Activated CD4-positive, alpha-beta T cell treated with anti-CD3 and anti-CD28 coated beads for 24 hours (primary cell): Measurements from ENCODE around the gene PPM1E.
"Not testable (repeated sequence)": the region's sequence is repeated elsewhere in the genome, so short reads cannot be mapped to it uniquely, and the experiment has no call there.

Experiments
- DNase-seq, 2 donors: peaks; one replicate each; pipeline ENCODE4 v3.0.0-alpha.2; 2020; ENCODE audit warnings: low read depth in 2 of 2

Gene PPM1E

DNA sequence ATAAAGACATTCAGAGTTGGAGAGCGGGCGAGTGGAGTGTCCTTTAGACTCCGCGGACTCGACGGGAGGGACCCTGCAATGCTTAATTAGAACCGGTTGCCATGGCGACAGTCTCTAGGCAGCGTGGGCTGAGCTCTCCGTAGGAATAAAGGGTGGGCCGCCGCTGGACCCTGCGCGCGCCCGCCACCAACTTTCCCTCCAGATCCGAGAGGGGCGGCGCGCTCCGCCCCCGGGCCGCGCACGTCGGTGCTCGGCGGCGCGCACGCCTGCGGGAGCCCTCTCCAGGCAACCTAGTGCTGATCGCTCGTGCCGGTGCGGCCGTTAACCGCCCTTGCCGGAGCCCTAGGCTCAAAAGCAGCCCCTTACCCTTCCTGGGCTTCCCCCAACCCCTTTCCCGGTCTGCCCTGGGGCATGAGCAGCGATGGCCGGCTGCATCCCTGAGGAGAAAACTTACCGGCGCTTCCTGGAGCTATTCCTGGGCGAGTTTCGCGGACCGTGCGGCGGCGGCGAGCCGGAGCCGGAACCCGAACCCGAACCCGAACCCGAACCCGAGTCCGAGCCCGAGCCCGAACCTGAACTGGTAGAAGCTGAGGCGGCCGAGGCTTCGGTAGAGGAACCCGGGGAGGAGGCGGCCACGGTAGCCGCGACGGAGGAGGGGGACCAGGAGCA, at the start of gene PPM1E:
PPM1E (plus strand) TSS at position 278 of the 669 bp plus-strand sequence.
- DNase-seq = peak; percentile 7 to 31

DNA sequence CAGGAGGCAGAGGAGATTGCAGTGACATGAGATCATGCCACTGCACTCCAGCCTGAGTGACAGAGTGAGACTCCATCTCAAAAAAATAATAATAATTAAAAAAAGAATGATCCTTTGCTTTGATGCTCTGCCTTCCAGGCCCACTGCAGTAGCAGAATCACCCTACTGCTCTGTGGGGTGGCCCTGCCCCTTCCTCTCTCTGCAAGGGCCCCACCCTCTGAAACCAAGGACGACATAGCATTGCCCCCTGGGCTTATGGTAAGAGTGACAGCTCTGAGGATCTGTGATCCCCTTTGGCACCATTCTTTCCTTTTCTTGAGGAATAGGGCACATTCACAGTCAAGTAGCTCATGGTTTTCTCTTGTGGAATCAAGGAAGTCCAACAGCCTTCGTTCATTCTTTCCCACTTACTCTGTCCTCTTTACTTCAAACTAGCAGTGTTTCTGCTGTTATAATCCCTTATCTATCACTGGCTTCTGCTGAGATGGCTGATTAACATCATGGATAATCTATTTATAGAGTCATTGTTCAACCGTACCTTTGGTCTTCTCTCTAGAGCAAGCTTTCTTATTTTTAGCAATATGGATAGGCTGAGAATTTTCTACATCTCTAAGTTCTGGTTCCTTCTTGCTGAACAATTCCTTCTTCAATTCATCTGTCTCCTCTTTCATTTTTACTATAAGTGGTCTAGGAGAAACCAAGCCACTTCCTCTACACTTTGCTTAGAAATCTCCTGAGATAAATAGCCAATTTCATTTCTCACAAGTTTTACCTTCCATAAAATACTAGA, 49.1 kb upstream of the PPM1E start:
- no peak for DNase-seq

GRCh38 chr17:58710948-58711552, 44.6 kb upstream of the PPM1E start:
- DNase-seq = peak in 1 of 2 donors; percentile 46

DNA sequence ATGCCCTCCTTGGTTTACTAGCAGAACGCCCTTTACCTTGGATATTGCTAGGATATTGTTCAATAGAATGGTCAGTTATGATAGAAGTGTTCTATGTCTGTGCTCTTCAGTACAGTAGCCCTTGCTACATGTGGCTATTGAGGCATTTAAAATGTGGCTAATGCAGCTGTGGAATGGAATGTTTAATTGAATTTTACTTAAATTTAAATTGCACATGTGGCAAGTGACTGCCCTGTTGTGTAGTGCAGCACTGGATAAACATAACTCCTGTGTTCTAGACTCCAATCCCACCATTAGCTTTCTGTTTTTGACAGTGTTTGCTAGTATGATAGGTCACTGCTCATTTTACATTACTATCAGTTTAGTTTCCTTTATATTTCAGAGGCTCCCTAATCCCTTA, 33.4 kb upstream of the PPM1E start:
- no peak for DNase-seq

DNA sequence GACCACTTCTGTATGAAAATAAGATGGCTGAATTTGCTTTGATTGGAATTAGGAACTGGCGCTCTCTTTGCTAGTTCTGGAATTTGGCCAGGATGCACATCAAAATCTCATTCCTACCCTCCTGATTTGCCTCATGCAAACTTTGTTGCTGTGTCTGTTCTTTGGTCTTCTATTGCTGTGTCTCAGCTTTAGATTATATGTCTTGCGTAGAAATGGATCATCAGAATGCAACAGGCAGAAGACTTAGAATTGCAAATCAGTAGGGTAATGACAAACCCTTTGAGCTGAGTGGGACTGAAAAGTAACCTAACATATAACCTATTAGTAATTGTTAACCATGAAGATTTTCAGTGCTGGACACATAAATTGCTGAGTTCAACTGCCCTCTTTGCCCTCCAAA, 33.0 kb upstream of the PPM1E start:
- no peak for DNase-seq

DNA sequence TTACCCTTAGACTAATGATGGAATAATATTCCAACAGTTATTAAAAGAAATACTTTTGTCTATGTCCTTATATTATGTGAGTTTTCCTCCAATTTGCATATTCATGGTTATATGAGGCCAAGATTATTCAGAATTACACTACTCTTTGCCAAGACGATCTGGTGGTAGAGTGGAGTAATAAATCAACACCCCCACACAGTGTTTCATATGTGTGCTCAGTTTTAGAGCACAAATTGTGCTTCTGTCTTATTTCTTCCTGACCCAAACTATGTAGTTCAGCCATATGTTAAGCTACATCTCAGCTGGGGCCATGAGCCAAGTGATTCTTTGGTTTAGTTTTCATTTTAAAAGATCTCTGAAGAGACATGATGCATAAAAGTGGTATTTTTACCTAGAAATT, 26.9 kb upstream of the PPM1E start:
- DNase-seq = no peak

- DNase-seq = no peak
Observed at GRCh38 chr17:58730937-58731336, 24.7 kb upstream of the PPM1E start.

DNA sequence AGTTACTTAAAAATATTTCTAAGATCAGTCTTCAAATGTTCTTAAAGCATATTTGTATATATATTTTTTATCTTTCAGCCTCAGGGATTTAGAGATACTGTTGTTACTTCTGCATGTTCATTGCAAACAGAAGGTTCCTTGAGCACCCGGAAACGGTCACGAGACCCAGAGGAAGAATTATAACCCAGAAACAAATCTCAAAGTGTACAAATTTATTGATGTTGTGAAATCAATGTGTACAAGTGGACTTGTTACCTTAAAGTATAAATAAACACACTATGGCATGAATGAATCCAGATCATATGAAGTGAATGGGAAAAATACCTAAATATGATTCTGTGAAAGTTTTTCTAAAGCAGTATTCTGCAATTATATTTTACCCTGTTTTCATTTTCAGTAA, 21.6 kb upstream of the PPM1E start:
- DNase-seq = no peak

GRCh38 chr17:58734811-58735210, 20.8 kb upstream of the PPM1E start:
- no peak for DNase-seq

DNA sequence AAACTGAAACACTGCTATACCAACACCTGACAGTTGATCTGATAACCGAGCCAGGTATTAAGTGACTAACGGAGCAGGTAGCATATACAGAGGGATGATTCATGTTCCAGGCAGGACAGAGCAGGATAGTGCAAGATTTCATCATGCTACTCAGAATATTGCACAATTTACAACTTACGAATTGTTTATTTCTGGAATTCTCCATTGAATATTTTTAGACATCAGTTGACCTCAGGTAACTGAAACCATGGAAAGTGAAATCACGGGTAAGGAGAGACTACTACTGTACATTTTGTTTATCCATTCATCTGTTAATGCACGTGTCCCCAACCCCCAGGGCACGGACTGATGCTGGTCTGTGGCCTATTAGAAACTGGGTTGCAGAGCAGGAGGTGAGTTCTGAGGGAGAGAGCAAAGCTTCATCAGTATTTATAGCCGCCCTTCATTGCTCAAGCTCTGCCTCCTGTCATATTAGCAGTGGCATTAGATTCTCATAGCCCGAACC, 14.5 kb upstream of the PPM1E start:
- no peak for DNase-seq

- no peak for DNase-seq
Observed at GRCh38 chr17:58747674-58748073, 8.0 kb upstream of the PPM1E start.

GRCh38 chr17:58749627-58750026, 6.0 kb upstream of the PPM1E start:
- not testable (repeated sequence) for DNase-seq

- no peak for DNase-seq
Observed at GRCh38 chr17:58753026-58753425, 2.6 kb upstream of the PPM1E start.

DNA sequence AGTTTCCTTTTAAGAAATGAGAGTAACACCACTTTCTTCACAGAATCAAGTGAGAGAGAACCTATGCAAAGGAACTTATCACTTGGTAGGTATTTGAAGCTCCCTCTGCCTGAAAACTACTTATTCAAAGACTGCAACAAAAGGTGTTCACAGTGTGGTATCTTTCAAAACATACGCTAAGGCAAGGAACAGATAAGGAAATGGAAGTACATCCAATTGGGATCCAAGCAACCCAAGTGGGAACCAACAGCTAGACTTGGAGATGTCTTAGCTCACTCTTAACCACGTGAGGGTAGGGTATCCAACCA, 431 bp upstream of the PPM1E start:
- DNase-seq = no peak

DNA sequence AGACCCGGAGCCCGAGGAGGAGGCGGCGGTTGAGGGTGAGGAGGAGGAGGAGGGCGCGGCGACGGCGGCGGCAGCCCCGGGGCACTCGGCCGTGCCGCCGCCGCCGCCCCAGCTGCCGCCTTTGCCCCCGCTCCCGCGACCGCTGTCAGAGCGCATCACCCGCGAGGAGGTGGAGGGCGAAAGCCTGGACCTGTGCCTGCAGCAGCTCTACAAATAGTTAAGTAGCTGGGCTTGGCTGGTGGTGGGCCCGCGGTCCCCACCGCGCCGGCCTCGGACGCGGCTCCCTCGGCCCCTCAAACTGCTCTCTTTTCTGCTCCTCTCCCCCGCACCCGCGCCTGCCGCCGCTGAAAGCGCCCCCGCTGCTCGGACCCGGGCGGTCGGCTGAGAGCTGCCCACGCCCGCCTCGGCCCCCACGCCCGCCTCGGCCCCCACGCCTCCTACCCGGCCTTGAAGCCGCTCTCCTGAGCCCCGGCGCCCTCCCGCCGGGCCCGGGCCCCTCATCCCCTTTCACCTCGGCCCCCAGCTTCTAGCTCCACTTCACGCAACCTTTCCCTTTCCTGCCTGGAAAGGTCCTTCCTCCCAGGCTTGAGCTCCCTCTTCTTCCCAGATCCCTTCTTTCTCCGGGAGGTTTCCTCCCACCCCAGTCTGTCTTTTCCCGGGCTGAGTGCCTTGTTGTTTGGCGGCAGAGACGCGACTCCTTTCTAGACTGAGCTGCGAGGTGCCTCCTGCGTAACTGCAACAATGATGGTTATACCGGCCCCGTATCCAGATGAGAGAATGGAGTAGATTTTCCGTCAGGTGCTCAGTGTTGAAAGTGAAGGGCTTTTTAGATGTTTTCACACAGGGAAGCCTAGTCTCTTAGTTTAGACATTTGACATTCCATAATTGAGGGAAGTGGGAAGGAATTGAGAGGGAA, 850 bp downstream of the PPM1E start:
- DNase-seq = no peak

- DNase-seq = no peak
Observed at GRCh38 chr17:58757162-58757613, 1.5 kb downstream of the PPM1E start.

- no peak for DNase-seq
Observed at GRCh38 chr17:58758890-58759289, 3.2 kb downstream of the PPM1E start.

GRCh38 chr17:58759522-58759921, 3.9 kb downstream of the PPM1E start:
- no peak for DNase-seq

DNA sequence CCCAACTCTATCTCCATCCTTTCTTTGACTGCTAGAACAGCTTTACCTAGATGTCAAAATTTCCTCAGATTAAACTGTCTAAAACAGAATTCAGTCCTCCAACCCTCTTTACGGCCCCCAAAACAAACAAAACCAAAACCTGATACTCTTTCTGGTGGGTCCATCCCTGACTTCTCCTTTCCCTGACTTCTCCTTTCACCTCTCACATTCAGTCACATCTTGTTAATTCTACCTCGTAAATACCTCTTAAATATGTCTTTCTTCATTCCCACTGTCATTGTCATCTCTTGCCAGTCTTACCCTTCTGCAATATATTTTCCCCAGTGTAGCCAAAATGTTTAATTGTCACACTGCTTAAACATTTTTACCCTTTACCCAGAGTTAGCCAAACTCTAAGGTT, 4.6 kb downstream of the PPM1E start:
- no peak for DNase-seq

- no peak for DNase-seq
Observed at GRCh38 chr17:58763263-58763662, 7.6 kb downstream of the PPM1E start.

GRCh38 chr17:58764373-58764772, 8.7 kb downstream of the PPM1E start:
- DNase-seq = no peak

- DNase-seq = not testable (repeated sequence)
Observed at GRCh38 chr17:58778482-58778881, 22.8 kb downstream of the PPM1E start.
